Dedifferentiated amniotic fluid mesenchymal stem cell (primary cell): Measurements from ENCODE around the gene SALL4.
"Not testable (repeated sequence)": the region's sequence is repeated elsewhere in the genome, so short reads cannot be mapped to it uniquely, and the experiment has no call there.

Experiments used
- DNase-seq: peaks from one replicate; pipeline ENCODE4 v3.0.0-alpha.2; 2016; ENCODE audit errors: extremely low spot score

The SALL4 gene

DNA sequence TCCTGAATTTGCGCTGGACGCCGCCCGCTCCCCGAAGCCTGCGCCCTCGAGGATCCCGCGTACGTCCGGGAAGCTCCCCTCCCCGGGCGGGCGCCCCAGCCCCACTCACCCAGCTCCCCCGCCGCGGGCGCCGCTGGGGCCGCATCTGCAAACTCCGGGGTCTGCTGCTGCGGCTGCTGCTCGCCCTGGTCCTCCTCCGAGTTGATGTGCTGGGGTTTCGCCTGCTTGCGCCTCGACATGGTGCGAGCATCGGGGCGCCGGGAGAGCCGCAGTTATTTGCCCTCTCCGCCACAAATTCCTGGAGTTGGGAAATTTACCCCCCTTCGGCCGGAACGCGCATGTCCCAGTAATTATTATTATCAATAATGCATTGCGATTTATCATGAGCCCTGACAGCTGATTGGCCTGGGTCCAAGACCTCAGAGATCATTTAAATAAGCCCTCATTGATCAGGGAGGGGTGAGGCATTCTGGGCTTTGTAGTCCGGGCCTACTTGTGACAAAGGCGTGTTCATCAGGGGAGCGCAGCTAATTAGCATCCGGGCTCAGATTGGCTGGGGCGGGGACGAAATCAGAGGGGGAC, at the start of gene SALL4:
Gene SALL4, minus strand, starts transcription at position 352 of the 582 bp plus-strand sequence. Its CDS starts 113 bp downstream, at position 239.
- no peak for DNase-seq

DNA sequence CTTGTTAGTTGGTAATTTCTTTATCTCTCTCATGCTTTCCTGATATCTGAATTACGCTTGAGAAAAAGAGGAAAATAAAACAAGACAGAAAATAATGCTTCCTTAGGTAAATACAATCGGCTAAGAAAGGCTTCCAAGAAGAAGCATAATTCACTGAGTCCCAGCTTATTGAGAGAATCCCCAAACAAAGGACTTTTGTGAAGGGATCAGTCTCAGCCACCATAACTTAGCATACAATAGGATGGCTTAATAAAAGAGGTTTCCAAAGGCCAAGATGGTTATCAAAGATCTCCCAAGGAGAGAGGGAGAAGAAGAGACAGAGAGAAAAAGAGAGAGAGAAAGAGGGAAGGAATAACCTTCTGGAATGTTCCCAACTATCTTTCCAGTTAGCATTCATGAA, 46.0 kb upstream of the SALL4 start:
- no peak for DNase-seq

DNA sequence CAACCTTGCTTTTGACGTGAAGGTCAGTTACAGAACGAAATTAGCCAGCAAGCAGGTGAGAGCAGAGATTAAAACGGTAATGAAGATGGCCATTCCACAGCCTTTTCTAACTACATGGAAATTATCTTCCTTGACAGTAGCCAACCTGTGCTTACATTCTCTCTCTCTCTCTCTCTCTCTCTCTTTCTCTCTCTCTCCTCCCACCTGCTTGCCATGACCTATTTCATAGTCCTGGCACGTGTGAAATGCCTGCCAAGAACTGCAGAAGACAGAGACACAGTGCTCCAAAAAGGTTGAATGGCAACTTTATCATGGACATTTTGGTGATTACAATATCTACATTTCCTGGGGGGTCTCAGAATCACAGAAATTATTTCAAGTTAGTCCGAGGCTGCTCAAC, 38.5 kb upstream of the SALL4 start:
- DNase-seq: no peak

DNA sequence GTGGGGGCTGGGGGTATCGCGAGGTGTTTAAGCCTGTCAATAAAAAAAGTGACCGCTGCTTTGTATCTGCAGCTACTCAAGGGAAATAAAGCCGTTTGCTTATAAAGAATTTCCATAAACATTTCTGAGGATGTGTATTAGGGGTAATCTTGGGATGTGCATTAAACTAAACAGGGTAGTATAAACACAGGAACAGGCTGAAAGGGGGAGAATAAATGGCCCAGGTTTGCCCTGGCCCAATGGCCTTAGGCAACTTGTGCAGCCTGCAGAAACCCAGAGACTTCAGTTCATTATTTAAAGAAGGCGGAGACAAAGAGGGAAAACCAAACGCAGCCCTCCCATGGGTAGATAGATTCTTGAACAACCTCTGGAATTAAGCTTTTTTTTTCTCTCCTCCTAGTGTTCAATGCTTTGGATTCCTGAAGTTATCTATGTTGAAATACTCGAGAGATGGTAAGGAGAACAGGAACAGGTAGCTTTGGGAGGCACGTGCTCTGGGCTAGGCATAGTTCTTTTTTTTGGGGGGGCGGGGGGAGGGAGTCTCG, 35.6 kb upstream of the SALL4 start:
- no peak for DNase-seq

DNA sequence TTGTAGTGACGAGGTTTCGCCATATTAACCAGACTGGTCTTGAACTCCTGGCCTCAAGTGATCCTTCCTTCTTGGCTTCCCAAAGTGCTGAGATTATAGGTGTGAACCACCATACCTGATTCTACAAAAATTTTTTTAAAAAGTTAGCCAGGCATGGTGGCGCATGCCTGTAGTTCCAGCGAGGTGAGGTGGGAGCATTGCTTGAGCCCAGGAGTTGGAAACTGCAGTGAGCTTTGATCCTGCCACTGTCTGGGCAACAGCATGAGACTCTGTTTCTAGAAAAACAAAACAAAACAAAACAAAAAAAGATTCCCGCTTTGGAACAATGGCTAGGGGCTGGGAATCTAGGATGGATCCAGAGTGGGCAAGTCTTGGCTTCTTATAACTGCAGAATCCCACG, 35.1 kb upstream of the SALL4 start:
- no peak for DNase-seq

DNA sequence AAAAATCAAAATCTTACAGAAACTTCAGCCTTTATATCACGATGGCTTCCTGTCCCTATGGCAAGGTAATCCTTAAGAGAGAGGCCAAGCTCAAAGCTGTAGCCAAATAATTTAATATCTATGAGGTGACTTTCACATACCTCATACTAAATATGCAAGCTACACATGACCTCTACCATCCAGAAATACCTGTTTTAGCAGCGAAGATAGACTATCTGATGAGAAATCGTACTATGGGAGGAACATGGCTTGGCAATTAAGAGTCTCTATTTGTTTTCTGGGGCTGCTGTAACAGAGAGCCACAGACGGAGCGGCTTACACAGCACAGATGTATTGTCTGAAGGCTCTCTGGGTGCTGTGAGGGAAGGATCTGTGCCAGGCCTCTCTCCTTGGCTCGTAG, 31.0 kb upstream of the SALL4 start:
- no peak for DNase-seq

DNA sequence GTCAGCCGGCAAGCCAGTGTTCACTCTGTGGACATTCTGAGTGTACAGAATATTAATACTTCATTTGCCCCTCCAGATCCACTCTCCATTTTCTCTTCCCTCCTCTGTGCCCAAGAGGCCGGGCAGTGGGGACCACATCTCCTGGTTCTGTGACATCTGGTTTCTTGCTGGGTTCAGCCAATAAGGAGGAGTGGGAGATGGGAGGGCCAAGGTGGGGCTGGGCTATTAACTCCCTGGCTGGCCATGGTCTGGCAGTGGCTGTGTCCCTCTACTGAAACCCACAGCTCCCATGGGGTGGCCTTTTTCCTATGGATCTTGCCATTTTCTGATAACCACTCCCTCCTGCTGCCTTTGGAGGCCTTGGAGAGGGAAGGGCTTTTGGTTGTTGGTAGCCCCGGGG, 30.0 kb upstream of the SALL4 start:
- no peak for DNase-seq

DNA sequence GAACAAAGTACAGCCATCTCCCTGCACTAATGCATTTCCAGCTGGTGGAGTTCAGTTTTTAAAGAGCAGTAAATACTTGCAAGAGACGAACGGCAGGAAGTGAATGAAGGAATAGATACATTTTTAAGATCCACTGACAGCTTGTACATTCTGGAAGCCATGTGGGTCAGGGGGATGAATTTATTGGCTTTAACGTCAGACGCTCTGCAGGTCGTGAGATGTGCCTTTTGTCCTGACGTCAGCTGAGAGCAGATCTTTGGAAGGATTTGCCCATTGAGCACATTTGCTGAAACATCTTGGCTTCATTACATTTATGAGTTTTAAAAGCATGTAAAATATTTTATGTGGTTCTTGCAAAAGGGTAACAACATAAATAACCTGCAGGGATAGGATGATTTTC, 29.5 kb upstream of the SALL4 start:
- no peak for DNase-seq

DNA sequence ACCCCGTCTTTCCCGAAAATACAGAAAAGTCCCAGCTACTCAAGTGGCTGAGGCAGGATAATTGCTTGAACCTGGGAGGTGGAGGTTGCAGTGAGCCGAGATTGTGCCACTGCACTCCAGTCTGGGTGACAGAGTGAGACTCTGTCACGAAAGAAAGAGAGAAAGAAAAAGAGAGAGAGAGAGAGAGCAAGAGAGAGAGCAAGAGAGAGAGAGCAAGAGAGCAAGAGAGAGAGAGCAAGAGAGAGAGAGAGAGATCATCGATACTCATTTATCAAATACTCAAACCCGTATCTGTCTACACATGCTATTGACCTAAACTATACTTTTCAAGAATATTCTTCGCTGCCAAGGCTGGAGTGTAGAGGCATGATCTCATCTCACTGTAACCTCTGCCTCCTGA, 28.2 kb upstream of the SALL4 start:
- DNase-seq: no peak

DNA sequence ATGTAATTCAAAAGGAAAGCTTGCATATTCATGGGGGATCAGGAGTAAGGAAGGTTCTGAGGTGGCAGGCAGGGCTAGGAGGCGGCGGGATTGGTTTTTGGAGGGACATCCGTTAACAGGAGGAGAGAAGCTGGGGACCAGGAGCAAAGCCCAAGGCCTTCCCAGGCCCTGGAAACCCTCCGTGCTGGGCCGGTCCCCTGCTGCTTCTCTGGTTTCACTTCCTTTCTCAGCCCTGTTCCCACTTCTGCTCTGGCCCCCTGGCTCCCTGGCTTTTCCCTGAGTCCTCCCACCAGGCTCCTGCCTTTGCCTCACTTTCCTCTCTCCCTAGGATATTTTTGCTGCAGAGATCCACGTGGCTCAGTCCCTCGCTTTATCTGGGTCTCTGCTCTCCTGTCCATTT, 26.4 kb upstream of the SALL4 start:
- DNase-seq: no peak

DNA sequence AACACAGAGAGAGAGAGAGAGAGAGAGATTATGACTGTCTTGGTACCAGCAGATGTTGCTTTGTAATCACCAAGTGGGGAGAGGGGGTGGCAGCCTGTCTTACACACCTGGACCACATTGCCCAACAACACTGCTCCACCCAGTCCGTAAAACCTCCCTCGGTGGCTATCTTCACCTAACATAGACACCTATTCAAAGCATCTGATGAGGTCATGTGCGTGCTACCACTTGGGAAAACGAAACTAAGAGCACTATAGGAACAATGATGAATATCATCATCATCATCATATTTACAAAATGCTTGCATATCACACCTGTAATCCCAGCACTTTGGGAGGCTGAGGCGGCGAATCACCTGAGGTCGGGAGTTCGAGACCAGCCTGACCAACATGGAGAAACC, 24.1 kb upstream of the SALL4 start:
- DNase-seq: no peak

DNA sequence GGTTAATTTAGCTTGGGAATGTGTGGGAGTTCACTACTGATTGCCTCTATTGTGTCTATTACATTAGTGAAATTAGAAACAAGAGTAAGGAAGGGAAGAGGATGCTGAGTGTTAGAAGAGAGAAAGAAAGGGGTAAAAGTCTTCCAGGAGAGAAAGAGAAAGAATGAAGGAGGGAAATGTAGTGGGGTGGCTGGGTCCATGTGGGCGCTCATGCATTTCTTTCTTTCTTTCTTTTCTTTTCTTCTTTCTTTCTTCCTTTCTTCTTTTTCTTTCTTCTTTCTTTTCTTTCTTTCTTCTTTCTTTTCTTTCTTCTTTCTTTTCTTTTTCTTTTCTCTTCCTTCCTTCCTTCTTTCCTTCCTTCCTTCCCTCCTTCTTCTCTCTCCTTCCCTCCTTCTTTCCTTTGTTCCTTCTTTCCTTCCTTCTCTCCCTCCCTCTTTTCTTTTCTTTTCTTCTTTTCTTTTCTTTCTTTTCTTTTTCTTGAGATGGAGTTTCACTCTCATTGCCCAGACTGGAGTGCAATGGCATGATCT, 16.2 kb upstream of the SALL4 start:
- no peak for DNase-seq

DNA sequence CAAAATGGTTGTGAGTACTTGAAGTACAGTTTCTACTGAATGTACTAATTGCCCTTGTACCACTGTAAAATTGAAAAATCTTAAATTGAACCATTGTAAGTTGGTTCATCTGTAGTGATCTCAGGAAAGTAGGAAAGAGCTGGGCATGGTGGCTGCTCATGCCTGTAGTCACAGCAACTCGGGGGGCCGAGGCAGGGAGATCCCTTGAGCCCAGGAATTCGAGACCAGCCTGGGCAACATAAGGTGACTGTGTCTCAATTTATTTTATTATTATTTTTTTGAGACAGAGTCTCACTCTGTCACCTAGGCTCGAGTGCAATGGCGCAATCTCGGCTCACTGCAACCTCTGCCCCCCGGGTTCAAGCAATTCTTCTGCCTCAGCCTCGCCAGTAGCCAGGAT, 14.5 kb upstream of the SALL4 start:
- not testable (repeated sequence) for DNase-seq

DNA sequence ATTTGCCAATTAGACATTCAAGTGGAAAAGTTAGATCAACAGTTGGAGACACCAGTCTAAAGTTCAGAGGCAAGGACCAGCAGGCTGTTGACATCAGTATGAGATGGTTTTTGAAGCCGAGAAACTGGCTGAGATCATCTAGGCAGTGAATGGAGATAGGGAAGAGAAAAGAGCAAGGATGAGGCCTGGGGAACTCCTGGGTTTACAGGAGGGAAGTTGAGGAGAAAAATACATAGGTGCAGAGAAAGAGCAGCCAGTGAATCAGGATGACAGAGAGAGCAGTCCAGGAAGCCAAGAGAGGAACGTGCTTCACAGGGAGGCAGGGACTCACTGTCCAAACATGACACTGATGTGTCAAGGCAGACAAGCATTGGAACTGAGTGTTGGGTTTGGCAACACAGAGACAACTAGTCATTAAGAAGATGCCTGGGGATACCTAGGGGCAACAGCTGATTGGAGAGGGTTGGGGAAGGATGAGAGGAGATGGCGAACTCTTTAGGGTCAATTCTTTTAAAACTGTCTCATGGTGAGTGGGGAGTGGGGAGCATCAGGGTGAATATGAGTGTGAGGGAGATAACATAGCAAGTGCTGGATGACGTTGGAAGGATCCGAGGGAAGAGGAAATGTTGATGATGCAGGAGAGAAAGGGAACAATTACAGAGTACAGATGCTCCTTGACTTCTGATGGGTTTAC, 13.2 kb upstream of the SALL4 start:
- no peak for DNase-seq

DNA sequence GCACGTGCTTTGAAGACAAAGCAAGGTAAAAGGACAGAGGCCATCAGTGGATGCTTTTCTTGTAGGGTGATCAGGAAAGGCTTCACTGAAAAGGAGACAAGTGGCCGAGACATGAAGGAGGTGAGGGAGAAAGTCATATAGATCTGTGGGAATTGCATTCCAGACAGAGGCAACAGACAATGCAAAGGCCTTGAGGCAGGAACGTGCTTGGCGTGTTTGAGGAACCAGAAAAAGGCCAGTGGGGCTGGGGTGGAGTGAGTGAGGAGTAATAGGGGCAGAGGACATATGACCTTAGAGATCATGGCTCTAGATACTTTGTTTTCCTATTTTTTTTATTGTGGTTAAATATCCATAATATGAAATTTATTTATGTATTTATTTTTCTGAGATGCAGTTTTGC, 10.5 kb upstream of the SALL4 start:
- DNase-seq: no peak

DNA sequence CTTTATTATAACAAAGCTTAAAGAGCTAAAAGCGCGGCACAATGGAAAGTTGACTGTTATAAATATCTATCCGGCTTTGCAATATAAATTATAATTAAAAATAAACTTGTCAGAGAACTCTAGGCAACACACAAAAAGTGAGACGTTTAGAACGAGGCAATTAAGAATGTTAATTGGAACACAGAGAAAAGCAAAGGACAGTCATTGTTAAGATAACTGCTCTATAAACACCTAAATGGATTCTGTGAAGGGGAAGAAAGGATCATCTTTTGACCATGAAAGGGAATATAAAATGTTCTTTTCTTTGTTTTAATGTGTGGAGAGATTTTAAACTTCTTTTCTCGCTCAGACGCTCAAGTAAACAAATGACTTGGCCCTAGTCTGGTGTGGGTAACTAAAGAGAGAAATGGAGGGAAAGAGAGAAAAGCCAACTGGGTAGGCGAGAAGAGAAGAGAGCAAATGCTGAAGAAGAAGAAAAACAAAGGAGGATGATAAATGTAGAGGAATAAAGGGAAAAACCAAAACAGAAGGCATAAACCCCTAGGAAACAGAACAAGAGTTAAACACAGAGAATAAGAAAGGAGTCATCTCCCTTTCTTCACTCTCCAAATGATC, 9.3 kb upstream of the SALL4 start:
- DNase-seq: no peak

DNA sequence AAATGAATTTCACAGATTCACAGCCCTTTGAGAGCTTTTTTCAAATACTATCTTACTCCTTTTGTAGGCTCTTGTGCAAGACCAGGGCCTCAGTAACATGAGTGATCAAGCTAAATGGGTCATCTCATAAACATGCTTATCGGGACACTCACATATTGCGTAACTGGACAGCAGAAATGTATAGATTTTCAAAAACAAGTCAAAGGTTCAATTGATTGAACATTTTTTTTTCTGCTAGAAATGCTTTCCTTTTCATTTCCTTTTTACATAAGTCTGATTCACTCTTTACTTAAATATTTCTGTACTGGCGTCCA, 8.7 kb upstream of the SALL4 start:
- DNase-seq: no peak

DNA sequence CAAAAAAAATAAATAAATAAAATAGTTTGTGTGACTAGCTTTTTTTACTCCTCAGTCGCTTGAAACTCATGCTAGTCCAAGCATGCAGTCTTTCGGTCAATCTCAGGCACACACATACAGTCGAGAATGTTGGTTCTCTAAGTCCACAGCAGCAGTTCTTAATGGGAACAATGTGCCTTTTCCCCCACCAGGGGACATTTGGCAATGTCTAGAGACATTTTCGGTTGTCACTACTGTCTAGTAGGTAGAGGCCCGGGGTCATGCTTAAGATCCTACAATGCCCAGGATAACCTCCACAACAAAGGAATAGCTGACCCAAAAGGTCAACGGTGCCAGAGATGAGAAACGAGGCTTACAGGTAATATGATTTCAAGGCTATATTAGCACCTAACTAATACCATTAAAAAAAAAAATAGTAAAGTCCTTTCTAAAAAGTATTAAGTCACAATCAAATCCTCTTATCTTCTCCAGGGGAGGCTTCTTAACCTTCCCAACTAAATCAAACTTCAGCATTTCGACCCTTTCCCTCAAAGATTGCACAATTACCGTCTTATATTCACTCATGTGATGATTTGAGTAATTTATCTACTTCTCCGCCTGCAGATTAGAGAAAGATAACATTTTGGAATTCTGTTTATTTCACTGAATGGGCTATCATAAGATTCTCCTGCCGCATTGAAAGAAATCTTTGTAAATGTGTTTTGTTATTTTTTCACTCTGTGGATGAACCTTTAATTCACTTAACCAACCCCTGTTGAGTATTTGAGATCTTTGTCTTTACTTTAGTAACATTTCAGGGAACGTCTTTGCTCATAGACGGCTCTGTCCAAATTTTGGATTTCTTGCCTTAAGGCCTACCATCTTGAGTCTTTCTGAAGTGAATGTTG, 8.1 kb upstream of the SALL4 start:
- no peak for DNase-seq

DNA sequence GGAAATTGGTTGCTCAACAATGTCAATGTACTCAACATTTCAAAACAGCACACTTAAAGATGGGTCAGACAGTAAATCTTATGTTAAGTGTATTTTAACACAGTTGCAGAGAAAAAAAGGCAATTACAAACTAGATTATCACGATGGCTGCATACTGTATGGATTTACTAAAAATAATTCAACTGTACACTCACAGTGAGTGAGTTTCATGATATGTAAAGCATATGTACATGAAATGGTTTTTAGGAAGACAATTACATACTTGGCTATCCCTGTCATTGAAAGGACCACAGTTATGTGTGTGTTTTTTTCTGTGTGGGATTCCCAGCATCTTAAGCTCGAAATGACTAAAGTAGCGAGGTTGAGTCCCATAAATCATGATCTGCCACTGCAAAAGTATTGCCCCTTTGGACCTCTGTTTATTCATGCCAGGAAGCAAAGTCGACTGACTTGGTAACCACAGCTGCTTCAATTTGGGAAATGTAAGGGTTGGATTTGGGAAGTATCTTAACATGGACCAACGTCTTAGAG, 5.5 kb upstream of the SALL4 start:
- no peak for DNase-seq

DNA sequence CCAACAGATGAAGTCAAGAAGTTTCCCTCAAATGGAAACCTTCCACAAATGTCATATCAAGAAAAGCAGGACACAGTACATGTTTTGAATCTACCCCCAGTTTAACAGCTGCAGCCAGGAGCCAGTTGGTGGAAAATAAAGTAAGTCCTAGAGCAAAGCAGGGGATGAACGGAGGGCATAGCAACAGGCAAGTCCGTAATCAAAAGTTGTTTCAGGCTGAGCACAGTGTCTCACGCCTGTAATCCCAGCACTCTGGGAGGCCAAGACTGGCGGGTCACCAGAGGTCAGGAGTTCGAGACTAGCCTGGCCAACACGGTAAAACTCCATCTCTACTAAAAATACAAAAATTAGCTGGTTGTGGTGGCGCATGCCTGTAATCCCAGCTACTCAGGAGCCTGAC, 2.4 kb upstream of the SALL4 start:
- DNase-seq: no peak

DNA sequence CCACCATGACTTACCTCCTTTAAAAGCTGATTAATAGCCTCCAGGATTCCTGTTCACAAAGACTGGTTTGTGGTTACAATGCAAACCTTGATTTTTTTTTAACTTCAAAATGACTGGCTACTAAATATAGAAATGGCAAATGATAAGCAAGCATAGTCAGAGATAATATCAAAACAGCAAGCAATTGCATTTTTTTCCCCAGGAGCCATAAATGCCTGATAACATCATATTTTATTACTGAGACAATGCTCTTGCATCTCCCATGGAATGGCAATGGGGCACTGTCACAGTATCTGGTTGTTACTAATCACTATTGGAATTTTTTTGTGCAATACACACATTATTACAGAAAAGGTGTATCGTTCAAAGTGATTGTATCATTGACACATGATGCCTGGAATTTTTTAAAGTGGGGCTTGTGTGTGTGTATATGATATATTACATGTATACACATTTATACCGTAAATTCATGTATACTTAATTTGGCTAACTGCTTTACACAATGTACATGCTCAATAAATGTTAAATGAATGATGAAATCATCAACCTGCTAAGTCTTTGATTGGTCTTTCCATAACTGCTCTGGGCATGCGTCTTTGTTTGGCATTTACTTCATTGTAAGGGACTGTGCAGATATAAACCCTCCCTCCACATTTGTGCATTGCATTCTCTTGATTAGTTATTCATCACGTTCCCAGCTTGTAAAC, 980 bp upstream of the SALL4 start:
- no peak for DNase-seq

DNA sequence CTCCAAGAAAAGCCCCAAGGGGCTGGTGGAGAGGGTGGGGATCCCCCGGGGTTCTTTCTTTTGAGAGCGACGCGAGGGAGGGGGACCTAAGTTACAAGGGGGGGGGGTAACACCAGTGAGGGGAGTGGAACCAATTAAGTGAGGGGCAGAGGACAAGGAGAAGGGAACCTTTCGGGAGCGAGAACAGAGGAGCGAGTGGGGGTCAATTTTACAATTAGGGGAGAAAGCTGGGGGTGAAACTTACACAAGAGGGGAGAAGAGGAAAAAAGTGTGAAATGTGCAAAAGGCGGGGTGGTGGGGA, 548 bp downstream of the SALL4 start:
- no peak for DNase-seq
